IPS DF 6.9 (cell line): ENCODE measurements around the gene RAB23.
A peak's percentile ranks its signal among the peaks of the same experiment; 100 is the strongest.

Experiments used
- DNase-seq: peaks from one replicate; pipeline ENCODE4 v3.0.0-alpha.2; 2013; ENCODE audit warnings: low read depth, low spot score
- H3K27ac ChIP-seq: one replicate; pipeline ENCODE4 v1.5.1; 2013; ENCODE audit warnings: low read length, control low read depth
- H3K27me3 ChIP-seq: 2 replicates; pipeline ENCODE4 v1.6.1; 2013; ENCODE audit warnings: mild to moderate bottlenecking, low read length; ENCODE audit not compliant: control insufficient read depth, insufficient read depth
- H3K36me3 ChIP-seq: 2 replicates; pipeline ENCODE4 v1.6.1; 2013; ENCODE audit warnings: low read length; ENCODE audit not compliant: control insufficient read depth, insufficient read depth
- H3K4me1 ChIP-seq: 2 replicates; pipeline ENCODE4 v1.6.1; 2013; ENCODE audit warnings: low read length; ENCODE audit not compliant: control insufficient read depth, insufficient read depth
- H3K4me3 ChIP-seq: 2 replicates; pipeline ENCODE4 v1.5.1; 2013; ENCODE audit warnings: mild to moderate bottlenecking, low read length
- H3K9me3 ChIP-seq: 2 replicates; pipeline ENCODE4 v1.6.1; 2013; ENCODE audit warnings: low read length, inconsistent platforms; ENCODE audit not compliant: control insufficient read depth, insufficient read depth
- WGBS: extraction: QIAGEN DNeasy Blood & Tissue Kit; methylation state at CpG from one replicate; pipeline ENCODE4 v1.1.7; 2013; ENCODE audit warnings: mixed read lengths, missing lambda C conversion rate; ENCODE audit not compliant: insufficient read length, insufficient coverage; 5-methylcytosine and 5-hydroxymethylcytosine counted together

The RAB23 gene

GRCh38 chr6:57242505-57242904 lies 20.4 kb upstream of the RAB23 start:
- Histone ChIP-seq H3K36me3 (no peaks in the 10 kb centered on the region), H3K27me3 (no peaks in the 10 kb centered on the region), H3K27ac (no peak overlapping the region), H3K9me3 (no peaks in the 10 kb centered on the region), H3K4me1 (no peaks in the 10 kb centered on the region), H3K4me3 (no peak overlapping the region)
- DNase-seq = no peak
- WGBS = no CpG with 5 or more reads among the region's 2 CpGs

GRCh38 chr6:57226221-57226620 lies 4.1 kb upstream of the RAB23 start:
- no peaks in the 10 kb centered on the region for H3K9me3 ChIP-seq
- H3K4me3 ChIP-seq = no peak overlapping the region
- no peak overlapping the region for H3K27ac ChIP-seq
- no peak for DNase-seq
- no peaks in the 10 kb centered on the region for H3K36me3 ChIP-seq
- H3K27me3 ChIP-seq = no peaks in the 10 kb centered on the region
- no CpG with 5 or more reads among the region's 2 CpGs for WGBS
- H3K4me1 ChIP-seq = no peaks in the 10 kb centered on the region

- no peak for DNase-seq
- no peak overlapping the region for H3K27ac ChIP-seq
- H3K4me1 ChIP-seq = no peaks in the 10 kb centered on the region
- no peaks in the 10 kb centered on the region for H3K9me3 ChIP-seq
- no peak overlapping the region for H3K4me3 ChIP-seq
- no peaks in the 10 kb centered on the region for H3K36me3 ChIP-seq
- H3K27me3 ChIP-seq = no peaks in the 10 kb centered on the region
- no CpG with 5 or more reads among the region's 1 CpG for WGBS
Measured at GRCh38 chr6:57224769-57225515, 2.8 kb upstream of the RAB23 start.

- Histone ChIP-seq H3K4me1 (no peaks in the 10 kb centered on the region), H3K9me3 (no peaks in the 10 kb centered on the region), H3K27ac (no peak overlapping the region), H3K36me3 (no peaks in the 10 kb centered on the region), H3K27me3 (no peaks in the 10 kb centered on the region), H3K4me3 (no peak overlapping the region; the same call in 1 of the 2 replicates)
- DNase-seq = no peak
- no CpG with 5 or more reads among the region's 5 CpGs for WGBS
Measured at GRCh38 chr6:57222743-57223077, 603 bp upstream of the RAB23 start.

- Histone ChIP-seq H3K4me3 (peak overlapping the region; percentile 94), H3K9me3 (no peaks in the 10 kb centered on the region), H3K36me3 (no peaks in the 10 kb centered on the region), H3K4me1 (no peaks in the 10 kb centered on the region), H3K27ac (no peak overlapping the region), H3K27me3 (no peaks in the 10 kb centered on the region)
- WGBS = no CpG with 5 or more reads among the region's 38 CpGs
- peak; percentile 79 for DNase-seq
Measured at GRCh38 chr6:57221191-57221935, 744 bp downstream of the RAB23 start.

- WGBS = no CpG with 5 or more reads among the region's 2 CpGs
- DNase-seq = no peak
- no peaks in the 10 kb centered on the region for H3K27me3 ChIP-seq
- no peaks in the 10 kb centered on the region for H3K36me3 ChIP-seq
- no peak overlapping the region for H3K27ac ChIP-seq
- H3K4me1 ChIP-seq = no peaks in the 10 kb centered on the region
- no peak overlapping the region for H3K4me3 ChIP-seq
- H3K9me3 ChIP-seq = no peaks in the 10 kb centered on the region
Measured at GRCh38 chr6:57220083-57220703, 1.9 kb downstream of the RAB23 start.

GRCh38 chr6:57217270-57217669 lies 4.8 kb downstream of the RAB23 start:
- Histone ChIP-seq H3K4me3 (no peak overlapping the region), H3K9me3 (no peaks in the 10 kb centered on the region), H3K27me3 (no peaks in the 10 kb centered on the region), H3K4me1 (no peaks in the 10 kb centered on the region), H3K36me3 (no peaks in the 10 kb centered on the region), H3K27ac (no peak overlapping the region)
- DNase-seq = no peak
- WGBS = no CpG with 5 or more reads among the region's 11 CpGs

GRCh38 chr6:57216235-57217101 lies 5.6 kb downstream of the RAB23 start:
- Histone ChIP-seq H3K4me1 (no peaks in the 10 kb centered on the region), H3K27me3 (no peaks in the 10 kb centered on the region), H3K27ac (no peak overlapping the region), H3K36me3 (no peaks in the 10 kb centered on the region), H3K4me3 (no peak overlapping the region), H3K9me3 (no peaks in the 10 kb centered on the region)
- WGBS = no CpG with 5 or more reads among the region's 7 CpGs
- no peak for DNase-seq

GRCh38 chr6:57215260-57215659 lies 6.8 kb downstream of the RAB23 start:
- H3K4me3 ChIP-seq = no peak overlapping the region
- H3K4me1 ChIP-seq = no peaks in the 10 kb centered on the region
- H3K36me3 ChIP-seq = no peaks in the 10 kb centered on the region
- no CpG with 5 or more reads among the region's 1 CpG for WGBS
- H3K9me3 ChIP-seq = no peaks in the 10 kb centered on the region
- no peak overlapping the region for H3K27ac ChIP-seq
- no peak for DNase-seq
- no peaks in the 10 kb centered on the region for H3K27me3 ChIP-seq

GRCh38 chr6:57210060-57210459 lies 12.0 kb downstream of the RAB23 start:
- Histone ChIP-seq H3K9me3 (no peaks in the 10 kb centered on the region), H3K4me1 (no peaks in the 10 kb centered on the region), H3K27me3 (no peaks in the 10 kb centered on the region), H3K36me3 (no peaks in the 10 kb centered on the region), H3K4me3 (no peak overlapping the region), H3K27ac (no peak overlapping the region)
- WGBS = no CpG with 5 or more reads among the region's 5 CpGs
- DNase-seq = no peak
